BLaER1 treated with 17β-estradiol and CSF1 and Interleukin-3, amounts not matched to agents 10 nM and 100 nM (cell line): ENCODE results near the gene SEC63.
"Not testable (repeated sequence)": the region's sequence is repeated elsewhere in the genome, so short reads cannot be mapped to it uniquely, and the experiment has no call there.

Experiments used
- H3K27ac ChIP-seq, 11 experiments: shearing (Covaris generic); formaldehyde crosslinking; 2 replicates each; pipeline ENCODE4 v1.8.1; 2022
- H3K27me3 ChIP-seq, 11 experiments: shearing (Covaris generic); formaldehyde crosslinking; 2 replicates each; pipeline ENCODE4 v1.8.1; 2022
- H3K36me3 ChIP-seq, 11 experiments: shearing (Covaris generic); formaldehyde crosslinking; 2 replicates each; pipeline ENCODE4 v1.8.1; 2022
- H3K4me1 ChIP-seq, 10 experiments: shearing (Covaris generic); formaldehyde crosslinking; 2 replicates each; pipeline ENCODE4 v1.8.1; 2022
- H3K4me2 ChIP-seq, 11 experiments: shearing (Covaris generic); formaldehyde crosslinking; 2 replicates each; pipeline ENCODE4 v1.8.1; 2022
- H3K4me3 ChIP-seq, 10 experiments: shearing (Covaris generic); formaldehyde crosslinking; 2 replicates each; pipeline ENCODE4 v1.8.1; 2022
- H3K9ac ChIP-seq, 11 experiments: shearing (Covaris generic); formaldehyde crosslinking; 2 replicates each; pipeline ENCODE4 v1.8.1; 2022
- H3K9me3 ChIP-seq, 11 experiments: shearing (Covaris generic); formaldehyde crosslinking; replicated peaks in 1 of 11; 2 replicates each; pipeline ENCODE4 v1.8.1; 2022
- H4K20me1 ChIP-seq, 11 experiments: shearing (Covaris generic); formaldehyde crosslinking; 2 replicates each; pipeline ENCODE4 v1.8.1; 2022
- Cebpa-rat ChIP-seq, 11 experiments: shearing (Covaris generic); IDR thresholded peaks; 2 replicates each; pipeline ENCODE4 v1.8.1; 2022

The SEC63 gene

GRCh38 chr6:107864226-107865127 lies 93.5 kb downstream of the SEC63 start:
- Histone ChIP-seq H3K9me3 (peaks cover 0 to 15% (median 7%) of the 10 kb centered on the region in 11 experiments; a peak in 8 of 22 replicates), H3K27me3 (no peaks in the 10 kb centered on the region), H3K4me3 (no peak overlapping the region), H4K20me1 (peaks cover 0 to 12% (median 0%) of the 10 kb centered on the region in 11 experiments; a peak in 5 of 22 replicates), H3K9ac (no peak overlapping the region), H3K4me2 (no peak overlapping the region), H3K4me1 (peaks cover 0 to 4% (median 0%) of the 10 kb centered on the region in 10 experiments; a peak in 2 of 20 replicates), H3K36me3 (peaks cover 11 to 37% (median 26%) of the 10 kb centered on the region in 11 experiments; a peak in 18 of 22 replicates), H3K27ac (no peak overlapping the region)
- no peak for TF ChIP-seq Cebpa-rat (IDR thresholded peaks at IDR 0.05)

- Histone ChIP-seq H3K27me3 (no peaks in the 10 kb centered on the region), H3K9me3 (peaks cover 0 to 15% (median 7%) of the 10 kb centered on the region in 11 experiments; a peak in 8 of 22 replicates), H3K4me1 (peaks cover 0 to 3% (median 0%) of the 10 kb centered on the region in 10 experiments; a peak in 1 of 20 replicates), H3K9ac (no peak overlapping the region), H4K20me1 (peaks cover 0 to 3% (median 0%) of the 10 kb centered on the region in 11 experiments; a peak in 3 of 22 replicates), H3K36me3 (peaks cover 0 to 16% (median 9%) of the 10 kb centered on the region in 11 experiments; a peak in 9 of 22 replicates), H3K4me2 (no peak overlapping the region), H3K27ac (no peak overlapping the region), H3K4me3 (no peak overlapping the region)
- TF ChIP-seq Cebpa-rat (IDR thresholded peaks at IDR 0.05) = no peak
These were observed 95.6 kb downstream of the SEC63 start for GRCh38 chr6:107862383-107862782.

- H3K9me3 ChIP-seq = peaks cover 0 to 15% (median 7%) of the 10 kb centered on the region in 11 experiments; a peak in 8 of 22 replicates
- H3K27me3 ChIP-seq, H3K9ac ChIP-seq, H3K4me1 ChIP-seq, H3K4me3 ChIP-seq, H4K20me1 ChIP-seq, H3K36me3 ChIP-seq, H3K27ac ChIP-seq, H3K4me2 ChIP-seq: not testable (repeated sequence)
These were observed 97.0 kb downstream of the SEC63 start for GRCh38 chr6:107860963-107861362.

GRCh38 chr6:107860144-107860543 lies 97.9 kb downstream of the SEC63 start:
- H3K9me3 ChIP-seq = peaks cover 0 to 15% (median 7%) of the 10 kb centered on the region in 11 experiments; a peak in 8 of 22 replicates
- not testable (repeated sequence) for H3K36me3 ChIP-seq, H3K9ac ChIP-seq, H3K4me1 ChIP-seq, H4K20me1 ChIP-seq, H3K27ac ChIP-seq, H3K27me3 ChIP-seq, H3K4me2 ChIP-seq, H3K4me3 ChIP-seq

GRCh38 chr6:107853230-107853629 lies 104.8 kb downstream of the SEC63 start:
- H4K20me1 ChIP-seq = no peaks in the 10 kb centered on the region
- H3K4me1 ChIP-seq = peaks cover 0 to 6% (median 4%) of the 10 kb centered on the region in 10 experiments; a peak in 10 of 20 replicates
- no peak for TF ChIP-seq Cebpa-rat (IDR thresholded peaks at IDR 0.05)
- H3K9ac ChIP-seq = no peak overlapping the region
- H3K27ac ChIP-seq = no peak overlapping the region
- no peak overlapping the region for H3K4me3 ChIP-seq
- no peaks in the 10 kb centered on the region for H3K36me3 ChIP-seq
- no peak overlapping the region for H3K4me2 ChIP-seq
- H3K9me3 ChIP-seq = no peaks in the 10 kb centered on the region
- H3K27me3 ChIP-seq = no peaks in the 10 kb centered on the region

- H3K4me2 ChIP-seq = no peak overlapping the region
- no peak overlapping the region for H3K27ac ChIP-seq
- H3K36me3 ChIP-seq = no peaks in the 10 kb centered on the region
- H3K4me3 ChIP-seq = no peak overlapping the region
- H3K27me3 ChIP-seq = peaks cover 0 to 9% (median 4%) of the 10 kb centered on the region in 11 experiments; a peak in 7 of 22 replicates
- H3K9me3 ChIP-seq = no peaks in the 10 kb centered on the region
- H4K20me1 ChIP-seq = no peaks in the 10 kb centered on the region
- H3K4me1 ChIP-seq = peaks cover 0 to 12% (median 9%) of the 10 kb centered on the region in 10 experiments; a peak in 13 of 20 replicates
- TF ChIP-seq Cebpa-rat (IDR thresholded peaks at IDR 0.05) = no peak
- no peak overlapping the region for H3K9ac ChIP-seq
These were observed 108.7 kb downstream of the SEC63 start for GRCh38 chr6:107849325-107849724.

- peak overlapping the region; percentile 34 to 73 (median 65); a peak in 21 of 22 replicates for H3K9ac ChIP-seq
- H3K4me2 ChIP-seq = peak overlapping the region; percentile 70 to 95 (median 87)
- H3K4me1 ChIP-seq = peaks cover 0 to 12% (median 9%) of the 10 kb centered on the region in 10 experiments; a peak in 13 of 20 replicates
- no peaks in the 10 kb centered on the region for H4K20me1 ChIP-seq
- no peak for TF ChIP-seq Cebpa-rat (IDR thresholded peaks at IDR 0.05)
- peak overlapping the region; percentile 43 to 67 (median 52) for H3K4me3 ChIP-seq
- peaks cover 0 to 9% (median 4%) of the 10 kb centered on the region in 11 experiments; a peak in 7 of 22 replicates for H3K27me3 ChIP-seq
- H3K9me3 ChIP-seq = no peaks in the 10 kb centered on the region
- peak overlapping the region in 3 of 11 experiments; percentile 10 to 52 (median 49); a peak in 5 of 22 replicates for H3K27ac ChIP-seq
- H3K36me3 ChIP-seq = no peaks in the 10 kb centered on the region
These were observed 109.9 kb downstream of the SEC63 start for GRCh38 chr6:107847844-107848802.

GRCh38 chr6:107846262-107846795 lies 111.7 kb downstream of the SEC63 start:
- peaks cover 0 to 9% (median 4%) of the 10 kb centered on the region in 11 experiments; a peak in 7 of 22 replicates for H3K27me3 ChIP-seq
- H3K27ac ChIP-seq = no peak overlapping the region
- no peak overlapping the region for H3K9ac ChIP-seq
- no peak for TF ChIP-seq Cebpa-rat (IDR thresholded peaks at IDR 0.05)
- H3K9me3 ChIP-seq = no peaks in the 10 kb centered on the region
- no peak overlapping the region for H3K4me2 ChIP-seq
- no peaks in the 10 kb centered on the region for H3K36me3 ChIP-seq
- no peaks in the 10 kb centered on the region for H4K20me1 ChIP-seq
- peaks cover 0 to 12% (median 9%) of the 10 kb centered on the region in 10 experiments; a peak in 13 of 20 replicates for H3K4me1 ChIP-seq
- no peak overlapping the region for H3K4me3 ChIP-seq
